Measurements from ENCODE around the gene CDH12. TPM values are rescaled to one million over a fixed set of nuclear protein-coding genes. Genes with fewer than 3 reads are reported as not detected.

The CDH12 gene
- total and polyA plus RNA-seq, 4 donors = 0.02 to 3.7 (median 0.31) TPM; not detected in 1

DNA sequence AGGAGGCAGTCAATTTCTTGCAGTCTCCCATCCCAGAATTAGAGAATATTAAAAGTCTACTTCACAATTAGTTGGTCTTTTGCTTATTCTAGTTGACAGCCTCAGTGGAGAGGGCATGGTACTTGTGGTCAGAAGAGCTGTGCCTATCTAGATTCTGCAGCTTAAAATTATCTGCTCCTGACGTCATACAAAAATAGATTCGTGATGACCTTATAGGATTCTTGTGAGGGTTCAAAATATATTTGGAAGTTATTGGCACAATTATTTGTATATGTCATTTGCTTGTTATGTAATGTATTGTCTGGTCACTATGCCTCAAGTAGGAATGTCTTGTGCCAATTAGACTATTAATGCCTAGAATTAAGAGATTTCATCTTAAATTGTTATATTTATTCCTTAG is 142.5 kb downstream of the CDH12 start:
- Histone ChIP-seq H3K9me3 (ENCODE audit: control insufficient read depth in 4 of 4, insufficient read depth in 3 of 4, low read length in 3 of 4) (no peaks in the 10 kb centered on the region), H3K4me3 (no peak overlapping the region), H3K27ac (ENCODE audit: low read depth in 1 of 2, low read length in 1 of 2) (no peak overlapping the region), H3K27me3 (ENCODE audit: control insufficient read depth in 3 of 3, insufficient read depth in 3 of 3, low read length in 2 of 3) (no peaks in the 10 kb centered on the region), H3K9ac (ENCODE audit: insufficient read depth in 1 of 2, low read length in 2 of 2) (no peak overlapping the region), H3K36me3 (ENCODE audit: control insufficient read depth in 4 of 4, insufficient read depth in 4 of 4, low read length in 4 of 4) (no peaks in the 10 kb centered on the region), H3K4me1 (ENCODE audit: control insufficient read depth in 5 of 5, insufficient read depth in 5 of 5, low read length in 5 of 5) (no peaks in the 10 kb centered on the region)
- WGBS, 2 donors = 36 to 77% methylated on average over 2 of the region's 2 CpGs
- TF ChIP-seq, protein P1, sequence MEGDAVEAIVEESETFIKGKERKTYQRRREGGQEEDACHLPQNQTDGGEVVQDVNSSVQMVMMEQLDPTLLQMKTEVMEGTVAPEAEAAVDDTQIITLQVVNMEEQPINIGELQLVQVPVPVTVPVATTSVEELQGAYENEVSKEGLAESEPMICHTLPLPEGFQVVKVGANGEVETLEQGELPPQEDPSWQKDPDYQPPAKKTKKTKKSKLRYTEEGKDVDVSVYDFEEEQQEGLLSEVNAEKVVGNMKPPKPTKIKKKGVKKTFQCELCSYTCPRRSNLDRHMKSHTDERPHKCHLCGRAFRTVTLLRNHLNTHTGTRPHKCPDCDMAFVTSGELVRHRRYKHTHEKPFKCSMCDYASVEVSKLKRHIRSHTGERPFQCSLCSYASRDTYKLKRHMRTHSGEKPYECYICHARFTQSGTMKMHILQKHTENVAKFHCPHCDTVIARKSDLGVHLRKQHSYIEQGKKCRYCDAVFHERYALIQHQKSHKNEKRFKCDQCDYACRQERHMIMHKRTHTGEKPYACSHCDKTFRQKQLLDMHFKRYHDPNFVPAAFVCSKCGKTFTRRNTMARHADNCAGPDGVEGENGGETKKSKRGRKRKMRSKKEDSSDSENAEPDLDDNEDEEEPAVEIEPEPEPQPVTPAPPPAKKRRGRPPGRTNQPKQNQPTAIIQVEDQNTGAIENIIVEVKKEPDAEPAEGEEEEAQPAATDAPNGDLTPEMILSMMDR (IDR thresholded peaks at IDR 0.05; ENCODE audit: control extremely low read depth, extremely low read depth) = no peak
- ATAC-seq (ENCODE audit: insufficient read depth, low FRiP score) = no peak
- no peak for DNase-seq

DNA sequence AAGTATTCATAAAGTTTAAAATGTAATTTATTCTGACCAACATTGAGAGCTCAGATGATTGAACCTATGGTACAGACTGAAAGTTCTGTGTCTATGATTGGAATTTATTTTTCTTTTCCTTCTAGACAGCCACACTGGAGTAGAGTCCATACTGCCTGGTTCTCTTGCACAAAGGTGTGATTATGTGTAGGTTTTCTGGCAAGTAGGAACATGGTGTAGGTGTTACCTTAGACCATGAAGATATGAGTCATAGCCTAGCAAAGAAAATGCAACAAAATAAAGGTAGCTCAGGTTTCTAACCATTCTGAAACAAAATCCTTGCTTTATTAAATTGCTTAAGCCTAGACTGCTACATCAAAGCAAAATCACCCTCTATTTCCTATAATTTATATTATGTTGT is 143.4 kb downstream of the CDH12 start:
- H3K4me3 ChIP-seq = no peak overlapping the region
- ATAC-seq (ENCODE audit: insufficient read depth, low FRiP score) (no peak), DNase-seq (no peak)
- no peaks in the 10 kb centered on the region for H3K36me3 ChIP-seq (ENCODE audit: control insufficient read depth in 4 of 4, insufficient read depth in 4 of 4, low read length in 4 of 4)
- H3K27me3 ChIP-seq (ENCODE audit: control insufficient read depth in 3 of 3, insufficient read depth in 3 of 3, low read length in 2 of 3) = no peaks in the 10 kb centered on the region
- TF ChIP-seq, protein P1 (IDR thresholded peaks at IDR 0.05; ENCODE audit: control extremely low read depth, extremely low read depth) = no peak
- H3K9ac ChIP-seq (ENCODE audit: insufficient read depth in 1 of 2, low read length in 2 of 2) = no peak overlapping the region
- no peaks in the 10 kb centered on the region for H3K4me1 ChIP-seq (ENCODE audit: control insufficient read depth in 5 of 5, insufficient read depth in 5 of 5, low read length in 5 of 5)
- H3K27ac ChIP-seq (ENCODE audit: low read depth in 1 of 2, low read length in 1 of 2) = no peak overlapping the region
- H3K9me3 ChIP-seq (ENCODE audit: control insufficient read depth in 4 of 4, insufficient read depth in 3 of 4, low read length in 3 of 4) = no peaks in the 10 kb centered on the region

DNA sequence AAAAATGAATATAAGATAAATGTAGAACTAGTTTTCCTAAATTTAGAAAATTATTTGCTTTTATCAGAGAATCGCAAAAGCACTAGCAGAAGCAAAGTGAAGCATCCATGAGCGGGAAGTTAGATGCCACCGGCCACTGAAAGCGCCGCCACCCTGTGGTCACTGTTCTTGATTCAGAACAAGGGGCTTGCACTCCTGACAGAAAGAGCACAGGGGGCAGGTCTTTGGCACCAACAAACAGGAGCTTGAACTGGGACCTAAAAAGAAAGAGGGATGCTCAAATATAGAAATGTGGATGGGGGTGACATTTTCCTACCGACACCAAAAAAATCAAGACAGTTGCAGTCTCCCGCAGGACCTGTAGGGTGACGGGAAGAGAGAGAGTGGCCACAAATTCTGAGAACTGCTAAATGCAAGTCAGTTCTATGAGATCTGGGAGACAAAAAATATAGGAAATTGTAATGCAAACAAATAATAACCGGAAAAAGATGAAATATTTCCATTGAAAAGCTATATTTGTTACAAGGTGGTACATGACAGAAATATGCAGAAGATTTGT is 144.3 kb downstream of the CDH12 start:
- no peaks in the 10 kb centered on the region for H3K36me3 ChIP-seq (ENCODE audit: control insufficient read depth in 4 of 4, insufficient read depth in 4 of 4, low read length in 4 of 4)
- TF ChIP-seq, protein P1 (IDR thresholded peaks at IDR 0.05; ENCODE audit: control extremely low read depth, extremely low read depth) = no peak
- DNase-seq (no peak), ATAC-seq (ENCODE audit: insufficient read depth, low FRiP score) (no peak)
- no peaks in the 10 kb centered on the region for H3K9me3 ChIP-seq (ENCODE audit: control insufficient read depth in 4 of 4, insufficient read depth in 3 of 4, low read length in 3 of 4)
- 83 to 86% methylated on average over 9 of the region's 9 CpGs for WGBS, 2 donors
- H3K9ac ChIP-seq (ENCODE audit: insufficient read depth in 1 of 2, low read length in 2 of 2) = no peak overlapping the region
- H3K27me3 ChIP-seq (ENCODE audit: control insufficient read depth in 3 of 3, insufficient read depth in 3 of 3, low read length in 2 of 3) = no peaks in the 10 kb centered on the region
- H3K4me3 ChIP-seq = no peak overlapping the region
- no peak overlapping the region for H3K27ac ChIP-seq (ENCODE audit: low read depth in 1 of 2, low read length in 1 of 2)
- H3K4me1 ChIP-seq (ENCODE audit: control insufficient read depth in 5 of 5, insufficient read depth in 5 of 5, low read length in 5 of 5) = no peaks in the 10 kb centered on the region

DNA sequence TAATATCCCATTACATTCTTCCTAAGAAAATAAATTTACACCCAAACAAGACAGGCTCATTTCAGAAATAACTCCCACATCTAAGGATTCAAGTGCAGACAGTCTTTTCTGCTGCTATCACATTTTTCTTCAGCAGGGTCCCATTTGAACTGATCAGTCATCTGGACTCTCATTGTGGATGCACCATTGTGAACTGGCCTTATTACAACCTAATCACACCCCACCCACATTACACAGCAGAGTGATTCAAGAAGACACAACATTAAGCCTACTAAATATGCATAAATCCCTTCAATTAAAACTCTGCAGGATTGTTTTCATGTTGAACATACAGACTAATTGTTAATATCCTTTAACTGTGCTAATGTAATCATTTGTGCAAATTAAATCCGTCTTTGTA is 146.2 kb downstream of the CDH12 start:
- H3K9me3 ChIP-seq (ENCODE audit: control insufficient read depth in 4 of 4, insufficient read depth in 3 of 4, low read length in 3 of 4) = no peaks in the 10 kb centered on the region
- TF ChIP-seq, protein P1 (IDR thresholded peaks at IDR 0.05; ENCODE audit: control extremely low read depth, extremely low read depth) = no peak
- no peaks in the 10 kb centered on the region for H3K27me3 ChIP-seq (ENCODE audit: control insufficient read depth in 3 of 3, insufficient read depth in 3 of 3, low read length in 2 of 3)
- H3K4me1 ChIP-seq (ENCODE audit: control insufficient read depth in 5 of 5, insufficient read depth in 5 of 5, low read length in 5 of 5) = no peaks in the 10 kb centered on the region
- H3K27ac ChIP-seq (ENCODE audit: low read depth in 1 of 2, low read length in 1 of 2) = no peak overlapping the region
- H3K4me3 ChIP-seq = no peak overlapping the region
- WGBS, 2 donors = 82 to 90% methylated on average over 1 of the region's 1 CpG
- no peaks in the 10 kb centered on the region for H3K36me3 ChIP-seq (ENCODE audit: control insufficient read depth in 4 of 4, insufficient read depth in 4 of 4, low read length in 4 of 4)
- DNase-seq (no peak), ATAC-seq (ENCODE audit: insufficient read depth, low FRiP score) (no peak)
- H3K9ac ChIP-seq (ENCODE audit: insufficient read depth in 1 of 2, low read length in 2 of 2) = no peak overlapping the region

Measured in lung (tissue), 12 donors.